Measurements from ENCODE around the gene AHI1. TPM values are rescaled to one million over a fixed set of nuclear protein-coding genes. Genes with fewer than 3 reads are reported as not detected.

AHI1 gene
- total RNA-seq, 1 experiment from 2014 or later = 18.8 TPM

DNA sequence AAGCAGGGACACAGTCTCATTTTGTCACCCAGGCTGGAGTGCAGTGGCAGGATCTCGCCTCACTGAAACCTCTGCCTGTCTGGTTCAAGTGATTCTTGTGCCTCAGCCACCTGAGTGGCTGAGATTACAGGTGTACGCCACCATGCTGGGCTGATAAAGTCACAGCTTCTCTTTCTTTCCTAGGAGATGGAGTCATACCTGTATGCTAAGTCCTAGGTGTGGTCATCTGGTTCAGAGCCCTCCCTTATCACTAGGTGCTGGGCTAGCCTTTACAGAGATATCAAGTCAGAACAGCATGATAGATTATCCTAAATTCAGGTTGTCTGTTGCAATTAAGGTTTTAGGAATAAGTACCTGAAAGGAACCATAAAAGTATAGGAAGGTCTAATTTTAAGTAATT, 86.7 kb downstream of the AHI1 start (continued):
- TF ChIP-seq, protein P1, sequence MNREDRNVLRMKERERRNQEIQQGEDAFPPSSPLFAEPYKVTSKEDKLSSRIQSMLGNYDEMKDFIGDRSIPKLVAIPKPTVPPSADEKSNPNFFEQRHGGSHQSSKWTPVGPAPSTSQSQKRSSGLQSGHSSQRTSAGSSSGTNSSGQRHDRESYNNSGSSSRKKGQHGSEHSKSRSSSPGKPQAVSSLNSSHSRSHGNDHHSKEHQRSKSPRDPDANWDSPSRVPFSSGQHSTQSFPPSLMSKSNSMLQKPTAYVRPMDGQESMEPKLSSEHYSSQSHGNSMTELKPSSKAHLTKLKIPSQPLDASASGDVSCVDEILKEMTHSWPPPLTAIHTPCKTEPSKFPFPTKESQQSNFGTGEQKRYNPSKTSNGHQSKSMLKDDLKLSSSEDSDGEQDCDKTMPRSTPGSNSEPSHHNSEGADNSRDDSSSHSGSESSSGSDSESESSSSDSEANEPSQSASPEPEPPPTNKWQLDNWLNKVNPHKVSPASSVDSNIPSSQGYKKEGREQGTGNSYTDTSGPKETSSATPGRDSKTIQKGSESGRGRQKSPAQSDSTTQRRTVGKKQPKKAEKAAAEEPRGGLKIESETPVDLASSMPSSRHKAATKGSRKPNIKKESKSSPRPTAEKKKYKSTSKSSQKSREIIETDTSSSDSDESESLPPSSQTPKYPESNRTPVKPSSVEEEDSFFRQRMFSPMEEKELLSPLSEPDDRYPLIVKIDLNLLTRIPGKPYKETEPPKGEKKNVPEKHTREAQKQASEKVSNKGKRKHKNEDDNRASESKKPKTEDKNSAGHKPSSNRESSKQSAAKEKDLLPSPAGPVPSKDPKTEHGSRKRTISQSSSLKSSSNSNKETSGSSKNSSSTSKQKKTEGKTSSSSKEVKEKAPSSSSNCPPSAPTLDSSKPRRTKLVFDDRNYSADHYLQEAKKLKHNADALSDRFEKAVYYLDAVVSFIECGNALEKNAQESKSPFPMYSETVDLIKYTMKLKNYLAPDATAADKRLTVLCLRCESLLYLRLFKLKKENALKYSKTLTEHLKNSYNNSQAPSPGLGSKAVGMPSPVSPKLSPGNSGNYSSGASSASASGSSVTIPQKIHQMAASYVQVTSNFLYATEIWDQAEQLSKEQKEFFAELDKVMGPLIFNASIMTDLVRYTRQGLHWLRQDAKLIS (CRISPR knock-in tag; IDR thresholded peaks at IDR 0.05; ENCODE audit: borderline replicate concordance) = no peak
- TF ChIP-seq FOXJ3 (CRISPR knock-in tag; IDR thresholded peaks at IDR 0.05; ENCODE audit: borderline replicate concordance) = no peak
- TF ChIP-seq, protein P2, sequence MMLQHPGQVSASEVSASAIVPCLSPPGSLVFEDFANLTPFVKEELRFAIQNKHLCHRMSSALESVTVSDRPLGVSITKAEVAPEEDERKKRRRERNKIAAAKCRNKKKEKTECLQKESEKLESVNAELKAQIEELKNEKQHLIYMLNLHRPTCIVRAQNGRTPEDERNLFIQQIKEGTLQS (CRISPR knock-in tag; conservative IDR thresholded peaks at IDR 0.05) = no peak
- TF ChIP-seq, protein P3, sequence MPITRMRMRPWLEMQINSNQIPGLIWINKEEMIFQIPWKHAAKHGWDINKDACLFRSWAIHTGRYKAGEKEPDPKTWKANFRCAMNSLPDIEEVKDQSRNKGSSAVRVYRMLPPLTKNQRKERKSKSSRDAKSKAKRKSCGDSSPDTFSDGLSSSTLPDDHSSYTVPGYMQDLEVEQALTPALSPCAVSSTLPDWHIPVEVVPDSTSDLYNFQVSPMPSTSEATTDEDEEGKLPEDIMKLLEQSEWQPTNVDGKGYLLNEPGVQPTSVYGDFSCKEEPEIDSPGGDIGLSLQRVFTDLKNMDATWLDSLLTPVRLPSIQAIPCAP (CRISPR knock-in tag; IDR thresholded peaks at IDR 0.05) = no peak

DNA sequence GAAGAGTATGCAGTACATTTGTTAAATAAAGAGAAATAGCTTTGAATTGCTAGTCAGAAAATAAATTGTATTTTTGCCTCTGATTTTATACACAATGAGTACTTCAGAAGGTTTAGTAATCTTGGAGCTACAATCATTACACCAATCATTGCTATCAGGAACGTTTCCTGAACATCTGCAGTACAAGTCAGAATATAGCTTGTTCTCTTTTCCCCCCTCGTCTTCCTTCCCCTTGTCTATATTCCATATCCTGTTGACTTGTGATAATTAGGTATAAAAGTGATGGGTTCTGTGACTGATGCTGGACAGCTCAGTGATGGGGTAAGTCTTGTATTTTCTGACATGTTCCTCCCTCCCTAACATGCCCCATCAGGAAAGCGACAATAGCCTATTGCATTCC, 94.0 kb downstream of the AHI1 start:
- ChIA-PET CTCF (interaction anchor here (0.7 kb wide), 1 partner anchor 220 kb away, joined by 3 read pairs; no protein-coding TSS in a partner anchor), POLR2A (no interaction called here)
- H3K27me3 Mint-ChIP-seq (ENCODE audit: low read depth) = no peaks in the 10 kb centered on the region
- ATAC-seq (no peak), DNase-seq (ENCODE audit: low spot score) (no peak)
- H3K4me3 Mint-ChIP-seq = no peak overlapping the region
- H3K27ac Mint-ChIP-seq = no peak overlapping the region
- TF ChIP-seq NFATC4 (CRISPR knock-in tag; IDR thresholded peaks at IDR 0.05) (no peak), SMAD3 (CRISPR knock-in tag; IDR thresholded peaks at IDR 0.05; ENCODE audit: borderline replicate concordance) (no peak), GRHL2 (CRISPR knock-in tag; IDR thresholded peaks at IDR 0.05; ENCODE audit: insufficient replicate concordance, severe bottlenecking) (no peak), SOX15 (CRISPR knock-in tag; IDR thresholded peaks at IDR 0.05) (no peak), FOXK1 (CRISPR knock-in tag; IDR thresholded peaks at IDR 0.05) (no peak)
- TF ChIP-seq, protein P4, sequence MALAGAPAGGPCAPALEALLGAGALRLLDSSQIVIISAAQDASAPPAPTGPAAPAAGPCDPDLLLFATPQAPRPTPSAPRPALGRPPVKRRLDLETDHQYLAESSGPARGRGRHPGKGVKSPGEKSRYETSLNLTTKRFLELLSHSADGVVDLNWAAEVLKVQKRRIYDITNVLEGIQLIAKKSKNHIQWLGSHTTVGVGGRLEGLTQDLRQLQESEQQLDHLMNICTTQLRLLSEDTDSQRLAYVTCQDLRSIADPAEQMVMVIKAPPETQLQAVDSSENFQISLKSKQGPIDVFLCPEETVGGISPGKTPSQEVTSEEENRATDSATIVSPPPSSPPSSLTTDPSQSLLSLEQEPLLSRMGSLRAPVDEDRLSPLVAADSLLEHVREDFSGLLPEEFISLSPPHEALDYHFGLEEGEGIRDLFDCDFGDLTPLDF (CRISPR knock-in tag; IDR thresholded peaks at IDR 0.05) = no peak
- TF ChIP-seq, protein P5, sequence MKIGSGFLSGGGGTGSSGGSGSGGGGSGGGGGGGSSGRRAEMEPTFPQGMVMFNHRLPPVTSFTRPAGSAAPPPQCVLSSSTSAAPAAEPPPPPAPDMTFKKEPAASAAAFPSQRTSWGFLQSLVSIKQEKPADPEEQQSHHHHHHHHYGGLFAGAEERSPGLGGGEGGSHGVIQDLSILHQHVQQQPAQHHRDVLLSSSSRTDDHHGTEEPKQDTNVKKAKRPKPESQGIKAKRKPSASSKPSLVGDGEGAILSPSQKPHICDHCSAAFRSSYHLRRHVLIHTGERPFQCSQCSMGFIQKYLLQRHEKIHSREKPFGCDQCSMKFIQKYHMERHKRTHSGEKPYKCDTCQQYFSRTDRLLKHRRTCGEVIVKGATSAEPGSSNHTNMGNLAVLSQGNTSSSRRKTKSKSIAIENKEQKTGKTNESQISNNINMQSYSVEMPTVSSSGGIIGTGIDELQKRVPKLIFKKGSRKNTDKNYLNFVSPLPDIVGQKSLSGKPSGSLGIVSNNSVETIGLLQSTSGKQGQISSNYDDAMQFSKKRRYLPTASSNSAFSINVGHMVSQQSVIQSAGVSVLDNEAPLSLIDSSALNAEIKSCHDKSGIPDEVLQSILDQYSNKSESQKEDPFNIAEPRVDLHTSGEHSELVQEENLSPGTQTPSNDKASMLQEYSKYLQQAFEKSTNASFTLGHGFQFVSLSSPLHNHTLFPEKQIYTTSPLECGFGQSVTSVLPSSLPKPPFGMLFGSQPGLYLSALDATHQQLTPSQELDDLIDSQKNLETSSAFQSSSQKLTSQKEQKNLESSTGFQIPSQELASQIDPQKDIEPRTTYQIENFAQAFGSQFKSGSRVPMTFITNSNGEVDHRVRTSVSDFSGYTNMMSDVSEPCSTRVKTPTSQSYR (CRISPR knock-in tag; IDR thresholded peaks at IDR 0.05) = no peak
- TF ChIP-seq, protein P6, sequence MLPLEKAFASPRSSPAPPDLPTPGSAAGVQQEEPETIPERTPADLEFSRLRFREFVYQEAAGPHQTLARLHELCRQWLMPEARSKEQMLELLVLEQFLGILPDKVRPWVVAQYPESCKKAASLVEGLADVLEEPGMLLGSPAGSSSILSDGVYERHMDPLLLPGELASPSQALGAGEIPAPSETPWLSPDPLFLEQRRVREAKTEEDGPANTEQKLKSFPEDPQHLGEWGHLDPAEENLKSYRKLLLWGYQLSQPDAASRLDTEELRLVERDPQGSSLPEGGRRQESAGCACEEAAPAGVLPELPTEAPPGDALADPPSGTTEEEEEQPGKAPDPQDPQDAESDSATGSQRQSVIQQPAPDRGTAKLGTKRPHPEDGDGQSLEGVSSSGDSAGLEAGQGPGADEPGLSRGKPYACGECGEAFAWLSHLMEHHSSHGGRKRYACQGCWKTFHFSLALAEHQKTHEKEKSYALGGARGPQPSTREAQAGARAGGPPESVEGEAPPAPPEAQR (CRISPR knock-in tag; IDR thresholded peaks at IDR 0.05) = no peak
- TF ChIP-seq, protein P7, sequence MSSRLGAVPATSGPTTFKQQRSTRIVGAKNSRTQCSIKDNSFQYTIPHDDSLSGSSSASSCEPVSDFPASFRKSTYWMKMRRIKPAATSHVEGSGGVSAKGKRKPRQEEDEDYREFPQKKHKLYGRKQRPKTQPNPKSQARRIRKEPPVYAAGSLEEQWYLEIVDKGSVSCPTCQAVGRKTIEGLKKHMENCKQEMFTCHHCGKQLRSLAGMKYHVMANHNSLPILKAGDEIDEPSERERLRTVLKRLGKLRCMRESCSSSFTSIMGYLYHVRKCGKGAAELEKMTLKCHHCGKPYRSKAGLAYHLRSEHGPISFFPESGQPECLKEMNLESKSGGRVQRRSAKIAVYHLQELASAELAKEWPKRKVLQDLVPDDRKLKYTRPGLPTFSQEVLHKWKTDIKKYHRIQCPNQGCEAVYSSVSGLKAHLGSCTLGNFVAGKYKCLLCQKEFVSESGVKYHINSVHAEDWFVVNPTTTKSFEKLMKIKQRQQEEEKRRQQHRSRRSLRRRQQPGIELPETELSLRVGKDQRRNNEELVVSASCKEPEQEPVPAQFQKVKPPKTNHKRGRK (CRISPR knock-in tag; IDR thresholded peaks at IDR 0.05; ENCODE audit: borderline replicate concordance) = no peak
- TF ChIP-seq, protein P8, sequence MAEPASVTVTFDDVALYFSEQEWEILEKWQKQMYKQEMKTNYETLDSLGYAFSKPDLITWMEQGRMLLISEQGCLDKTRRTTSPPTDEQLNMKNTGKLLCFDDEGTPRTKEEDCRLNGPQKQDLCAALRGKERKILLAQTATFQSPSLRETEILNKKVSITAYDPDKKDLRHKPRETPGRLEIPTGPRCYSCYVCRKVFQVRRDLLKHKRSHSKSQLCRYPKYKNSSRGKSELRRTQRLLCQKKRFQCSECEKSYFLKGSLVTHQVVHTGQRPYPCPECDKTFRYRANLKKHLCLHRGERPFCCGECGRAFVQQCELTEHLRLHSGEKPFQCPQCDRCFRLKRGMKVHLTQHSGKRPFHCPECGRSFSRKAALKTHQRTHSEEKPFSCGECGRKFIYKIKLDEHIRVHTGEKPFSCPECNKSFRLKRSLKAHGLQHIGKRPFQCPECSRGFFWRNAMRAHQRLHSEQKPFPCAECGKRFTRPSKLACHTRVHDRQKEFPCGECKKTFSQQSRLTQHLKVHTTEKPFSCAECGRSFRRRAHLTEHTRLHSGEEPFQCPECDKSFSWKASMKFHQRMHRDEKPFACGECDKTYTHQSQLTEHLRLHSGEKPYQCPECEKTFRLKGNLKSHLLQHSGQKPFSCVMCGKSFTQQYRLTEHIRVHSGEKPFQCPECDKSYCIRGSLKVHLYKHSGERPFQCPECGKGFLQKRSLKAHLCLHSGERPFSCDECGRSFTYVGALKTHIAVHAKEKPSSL (CRISPR knock-in tag; conservative IDR thresholded peaks at IDR 0.05) = no peak
- H3K9me3 Mint-ChIP-seq = no peaks in the 10 kb centered on the region
- no peaks in the 10 kb centered on the region; the same call in 1 of the 2 replicates for H3K36me3 Mint-ChIP-seq
- peaks cover 14% of the 10 kb centered on the region for H3K4me1 Mint-ChIP-seq

All from WTC11 (cell line).